Measurements from ENCODE around the gene FAF1.
A peak's percentile ranks its signal among the peaks of the same experiment; 100 is the strongest.
"Not testable (repeated sequence)": the region's sequence is repeated elsewhere in the genome, so short reads cannot be mapped to it uniquely, and the experiment has no call there.

The FAF1 gene

DNA sequence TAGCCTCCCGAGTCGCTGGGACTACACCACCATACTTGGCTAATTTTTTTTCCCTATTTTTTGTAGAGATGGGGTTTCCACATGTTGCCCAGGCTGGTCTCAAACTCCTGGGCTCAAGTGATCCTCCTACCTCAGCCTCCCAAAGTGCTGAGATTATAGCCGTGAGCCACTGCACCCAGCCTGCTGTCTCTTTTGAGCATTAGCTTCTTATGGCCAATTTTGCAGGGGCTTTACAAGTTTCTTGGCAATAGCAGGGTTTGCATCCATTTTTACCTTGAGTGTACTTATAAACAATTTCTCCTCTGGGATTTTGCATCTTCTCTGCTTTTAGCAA lies 432.1 kb downstream of the FAF1 start:
- not testable (repeated sequence) for DNase-seq

DNA sequence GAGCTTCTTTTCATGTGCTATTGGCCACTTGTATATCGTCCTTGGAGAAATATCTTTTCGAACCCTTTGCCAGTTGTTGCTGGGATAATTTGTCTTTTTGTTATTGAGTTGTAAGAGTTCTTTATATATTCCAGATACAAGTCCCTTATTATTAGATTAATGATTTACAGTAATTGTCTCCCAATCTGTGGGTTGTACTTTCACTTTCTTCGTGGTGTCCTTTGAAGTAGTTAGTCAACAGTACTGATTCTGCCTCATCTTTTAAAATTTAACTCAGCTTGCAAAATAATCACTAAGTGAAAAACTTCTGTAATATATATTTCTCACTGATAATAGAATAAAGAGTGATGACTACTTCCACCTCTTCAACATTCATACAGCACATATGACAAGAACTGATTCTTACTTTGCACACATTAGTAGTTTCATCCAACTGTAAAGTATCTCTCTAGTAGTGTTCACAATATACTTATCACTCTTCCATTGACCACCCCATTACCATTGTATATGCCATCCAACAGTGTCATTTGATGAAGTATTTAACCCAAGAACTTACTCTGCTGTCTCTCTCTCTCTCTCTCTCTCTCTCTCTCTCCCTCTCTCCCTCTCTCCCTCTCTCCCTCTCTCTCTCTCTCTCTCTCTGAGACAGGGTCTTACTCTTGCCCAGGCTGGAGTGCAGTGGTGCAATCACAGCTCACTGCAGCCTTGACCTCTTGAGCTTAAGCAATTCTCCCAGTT lies 432.6 kb downstream of the FAF1 start:
- DNase-seq, result no peak

DNA sequence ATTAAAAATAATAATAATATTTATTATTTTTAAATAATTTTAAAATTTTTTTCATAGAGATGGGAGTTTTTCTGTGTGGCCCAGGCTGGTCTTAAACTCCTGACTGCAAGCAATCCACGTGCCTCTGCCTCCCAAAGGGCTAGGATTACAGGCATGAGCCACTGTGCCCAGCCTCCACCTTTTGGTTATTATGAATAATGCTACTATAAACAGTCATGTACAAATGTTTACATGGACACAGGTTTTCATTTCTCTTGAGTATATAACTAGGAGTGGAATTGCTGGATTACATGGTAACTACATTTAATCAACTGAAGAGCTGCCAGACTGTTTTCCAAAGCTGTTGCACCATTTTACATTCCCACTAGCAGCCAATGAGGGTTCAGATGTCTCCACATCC lies 433.6 kb downstream of the FAF1 start:
- no peak for DNase-seq

DNA sequence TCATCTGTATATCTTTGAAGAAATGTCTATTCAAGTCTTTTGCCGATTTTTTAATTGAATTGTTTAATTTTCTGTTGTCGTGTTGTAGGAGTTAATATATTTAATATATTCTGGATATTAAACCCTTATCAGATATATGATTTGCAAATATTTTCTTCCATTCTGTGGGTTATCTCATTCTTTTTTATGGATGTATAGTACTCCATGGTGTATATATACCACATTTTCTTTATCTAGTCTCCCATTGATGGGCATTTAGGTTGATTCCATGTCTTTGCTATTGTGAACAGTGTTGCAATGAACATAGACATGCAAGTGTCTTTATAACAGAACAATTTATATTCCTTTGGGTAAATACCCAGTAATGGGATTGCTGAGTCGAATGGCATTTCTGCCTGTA lies 436.5 kb downstream of the FAF1 start:
- DNase-seq, result no peak

DNA sequence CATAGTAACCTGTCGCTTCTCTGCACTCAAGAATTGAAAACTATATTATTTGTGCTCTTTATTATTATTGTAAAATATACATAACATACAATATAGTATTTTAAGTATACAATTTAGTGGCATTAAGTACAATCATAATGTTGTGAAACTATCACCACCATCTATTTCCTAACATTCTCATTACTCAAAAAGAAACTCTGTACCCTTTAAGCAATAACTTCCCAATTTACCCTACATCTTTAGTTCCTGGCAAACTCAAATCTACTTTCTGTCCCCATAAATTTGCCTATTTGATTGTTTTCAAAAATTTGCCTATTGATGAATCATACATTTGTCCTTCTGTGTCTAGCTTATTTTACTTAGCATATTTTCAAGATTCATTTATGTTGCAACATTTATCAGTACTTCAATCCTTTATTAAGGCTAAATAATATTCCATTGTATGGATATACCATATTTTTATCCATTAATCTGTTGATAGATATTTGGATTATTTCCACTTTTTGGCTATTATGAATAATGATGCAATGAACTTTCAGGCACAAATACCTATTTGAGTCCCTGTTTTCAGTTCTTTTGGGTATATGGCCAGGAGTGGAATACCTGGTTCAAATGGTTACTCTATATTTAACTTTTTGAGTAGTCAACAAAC lies 437.2 kb downstream of the FAF1 start:
- DNase-seq, result no peak

DNA sequence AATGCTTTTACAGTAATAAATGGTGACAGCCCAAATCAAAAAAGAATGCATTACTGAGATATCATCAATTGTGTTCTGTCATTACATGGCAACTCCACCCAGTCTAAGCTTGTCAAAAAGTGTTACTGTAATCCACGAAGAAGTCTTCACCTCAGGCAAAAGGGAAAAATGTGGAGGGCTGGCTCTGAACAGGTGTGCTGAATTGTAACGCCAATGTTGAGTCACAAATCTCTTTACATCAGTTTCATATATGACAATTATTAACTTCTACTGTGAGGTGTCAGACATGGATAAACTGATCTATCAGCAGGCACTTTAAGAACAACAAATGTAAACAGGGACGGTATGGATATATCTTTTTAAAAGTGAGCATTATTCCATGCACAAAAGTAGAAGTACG lies 438.4 kb downstream of the FAF1 start:
- no peak for DNase-seq

DNA sequence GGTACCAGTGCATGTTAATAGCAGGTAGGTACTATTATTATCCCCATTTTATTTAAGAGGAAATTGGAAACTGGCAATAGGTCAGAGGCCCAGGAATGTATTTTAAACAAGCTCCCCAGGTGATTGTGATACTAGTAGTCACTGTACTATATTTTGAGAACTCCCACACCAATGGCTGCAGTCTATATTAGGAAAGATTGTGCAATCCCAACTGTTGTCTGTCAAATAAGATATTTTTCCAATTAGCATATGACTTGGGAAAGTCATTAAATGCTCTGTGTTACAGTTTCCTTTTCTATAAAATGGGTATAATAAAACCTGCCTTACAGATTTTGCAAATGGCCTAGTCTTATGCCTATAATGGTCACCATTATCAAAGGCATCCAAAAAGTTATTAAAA lies 442.6 kb downstream of the FAF1 start:
- DNase-seq, result no peak

DNA sequence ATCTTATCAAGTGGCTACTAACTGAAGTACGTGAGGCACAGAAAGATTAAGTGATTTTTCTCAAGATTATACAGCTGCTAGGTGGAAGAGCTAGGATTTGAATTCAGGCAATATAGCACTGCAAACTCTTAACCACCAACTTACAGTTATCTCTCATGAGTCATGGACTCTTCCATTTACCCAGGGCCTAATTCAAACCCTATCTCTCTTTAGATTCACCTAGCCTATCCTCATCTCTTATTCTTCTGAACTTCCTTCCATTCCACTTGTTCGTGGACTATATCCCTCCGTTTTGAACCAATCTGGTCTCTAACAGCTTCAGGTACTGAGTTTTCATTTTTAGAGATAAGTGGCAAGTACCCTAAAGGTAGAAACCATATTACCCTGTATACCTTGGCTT lies 444.0 kb downstream of the FAF1 start:
- DNase-seq, result no peak

DNA sequence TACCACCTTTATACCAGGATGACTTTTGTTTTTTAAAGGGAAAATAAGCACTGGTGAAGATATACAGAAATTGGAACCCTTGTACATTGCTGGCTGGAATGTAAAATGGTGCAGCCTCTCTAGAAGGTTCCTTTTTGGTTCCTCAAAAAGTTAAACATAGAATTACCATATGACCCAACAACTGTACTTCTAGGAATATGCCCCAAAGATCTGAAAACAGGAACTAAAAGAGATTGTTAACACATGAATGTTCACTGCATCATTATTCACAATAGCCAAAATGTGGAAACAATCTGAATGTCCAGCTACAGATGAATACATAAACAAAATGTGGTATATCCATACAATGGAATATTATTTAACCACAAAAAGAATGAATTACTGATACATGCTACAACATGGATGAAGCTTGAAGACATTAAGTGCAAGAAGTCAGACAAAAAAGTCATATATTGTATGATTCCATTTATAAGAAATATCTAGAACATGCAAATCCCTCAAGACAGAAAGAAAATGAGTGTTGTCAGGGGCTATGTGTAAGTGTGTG lies 452.0 kb downstream of the FAF1 start:
- DNase-seq, result no peak

DNA sequence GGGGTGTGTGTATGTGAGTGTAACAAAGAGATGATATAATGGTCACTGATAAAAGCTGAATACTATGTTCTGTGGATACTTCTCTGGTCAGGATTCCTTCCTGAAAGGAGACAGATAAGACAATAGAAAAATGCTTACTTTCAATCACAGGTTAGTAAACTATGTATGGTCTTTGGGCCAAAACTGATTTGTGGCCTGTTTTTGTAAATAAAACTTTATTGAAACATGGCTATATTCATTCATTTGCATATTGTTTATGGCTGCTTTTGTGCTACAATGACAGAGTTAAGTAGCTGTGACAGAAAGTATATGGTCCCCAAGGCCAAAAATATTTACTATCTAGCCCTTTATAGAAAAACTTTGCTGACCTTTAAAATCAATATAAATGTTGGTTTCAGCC lies 454.6 kb downstream of the FAF1 start:
- no peak for DNase-seq

DNA sequence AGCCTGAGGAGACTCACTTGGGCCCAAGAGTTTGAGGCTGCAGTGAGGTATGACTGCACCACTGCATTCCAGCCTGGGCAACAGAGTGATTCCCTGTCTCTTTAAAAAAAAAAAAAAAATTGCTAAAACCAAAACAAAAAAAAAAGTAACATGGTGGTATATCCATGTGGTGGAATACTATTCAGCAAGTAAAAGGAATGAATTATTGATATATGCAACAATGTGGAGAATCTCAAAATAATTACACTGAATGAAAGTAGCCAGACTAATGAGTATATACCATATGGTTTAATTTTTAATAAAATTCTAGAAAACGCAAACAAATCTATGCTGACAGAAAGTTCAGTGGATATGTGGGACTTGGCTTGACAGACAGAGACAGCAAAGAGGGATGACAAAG lies 456.6 kb downstream of the FAF1 start:
- no peak for DNase-seq

DNA sequence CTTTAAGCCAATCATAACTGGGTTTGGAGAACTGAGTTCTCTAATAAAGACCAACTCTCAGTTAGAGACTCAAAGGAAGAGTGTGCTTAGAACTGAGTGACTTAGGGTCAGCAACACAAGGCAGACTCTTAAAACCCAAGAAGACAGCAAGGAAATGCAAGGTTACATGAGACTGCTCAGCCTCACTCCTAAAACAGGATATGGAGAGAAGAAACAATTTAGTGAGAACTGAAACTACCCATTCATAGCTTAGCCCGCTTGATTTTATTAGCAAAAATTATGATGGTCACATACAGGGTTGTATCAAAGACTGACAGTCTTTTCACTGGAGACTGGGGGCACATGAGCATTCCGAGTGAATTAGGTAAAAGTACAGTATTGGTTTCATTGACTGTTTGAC lies 457.9 kb downstream of the FAF1 start:
- no peak for DNase-seq

DNA sequence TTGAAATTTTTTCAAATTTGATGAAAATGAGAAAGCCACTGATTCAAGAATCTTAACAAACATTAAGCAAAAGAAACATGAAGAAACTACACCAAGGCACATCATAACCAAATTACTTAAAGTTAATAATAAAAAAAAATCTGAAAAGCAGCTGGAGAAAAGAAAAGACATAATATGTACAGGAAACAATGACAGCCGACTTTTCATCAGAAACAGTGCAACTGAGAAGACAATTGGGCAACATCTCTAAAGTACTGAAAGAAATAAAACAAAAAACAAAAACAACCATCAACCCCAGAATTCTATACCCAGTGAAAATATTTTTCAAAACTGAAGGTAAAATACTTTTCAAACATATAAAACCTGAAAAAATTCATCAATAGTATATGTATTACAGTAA lies 463.1 kb downstream of the FAF1 start:
- no peak for DNase-seq

DNA sequence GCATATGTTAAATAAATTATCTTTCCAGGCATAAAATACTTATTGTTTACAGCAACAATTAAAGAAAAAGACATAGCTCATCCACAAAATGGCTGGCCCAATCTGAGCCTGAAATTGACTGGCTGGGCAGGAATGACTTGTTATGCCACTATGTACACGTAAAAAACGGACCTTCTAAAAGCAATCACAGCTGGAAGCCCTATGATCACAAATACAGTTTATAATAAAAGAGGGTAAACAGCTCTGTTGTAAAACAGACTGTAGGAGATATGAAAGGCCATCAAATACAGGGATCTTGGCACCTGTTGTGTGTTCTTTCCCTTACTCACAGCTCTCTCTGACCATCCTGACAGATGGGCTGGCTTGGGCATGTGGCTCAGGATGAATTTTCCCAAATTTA lies 466.4 kb downstream of the FAF1 start:
- DNase-seq, result no peak

DNA sequence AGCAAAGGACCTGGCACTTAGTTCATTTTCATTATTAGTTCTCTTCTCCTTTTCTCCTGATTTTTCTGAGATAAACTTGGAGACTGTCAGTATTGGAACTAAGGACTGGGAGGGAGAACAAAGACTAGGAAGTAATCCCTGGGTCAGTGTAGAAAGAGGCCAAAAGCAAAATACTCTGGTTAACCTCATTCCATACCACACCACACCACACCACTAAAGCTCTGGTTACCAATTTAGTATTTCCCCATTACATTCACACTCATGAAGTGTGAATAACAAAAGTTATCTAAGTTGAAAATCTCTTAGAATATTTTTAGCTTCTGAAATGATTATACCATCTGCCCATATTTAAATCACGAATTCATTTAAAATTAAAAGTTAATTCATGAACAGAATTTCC lies 467.9 kb downstream of the FAF1 start:
- no peak for DNase-seq

DNA sequence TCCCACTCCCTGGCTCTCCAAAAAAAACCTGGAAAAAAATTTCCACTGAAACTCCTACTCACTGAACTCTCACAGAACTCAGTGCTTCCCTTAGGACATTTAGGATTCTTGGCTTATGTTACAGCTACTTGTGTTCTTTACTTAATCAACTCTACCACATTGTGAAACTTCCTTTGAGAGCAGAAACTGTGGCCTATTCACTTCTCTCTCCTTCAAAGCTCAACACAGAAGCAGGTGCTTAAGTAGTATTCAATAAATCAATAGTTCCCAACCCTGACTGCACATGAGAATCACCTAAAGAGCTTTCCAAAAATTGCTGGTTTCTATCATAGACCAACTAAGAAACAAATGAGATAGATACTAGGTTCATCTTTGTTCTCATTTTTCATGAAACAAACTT lies 468.9 kb downstream of the FAF1 start:
- no peak for DNase-seq

DNA sequence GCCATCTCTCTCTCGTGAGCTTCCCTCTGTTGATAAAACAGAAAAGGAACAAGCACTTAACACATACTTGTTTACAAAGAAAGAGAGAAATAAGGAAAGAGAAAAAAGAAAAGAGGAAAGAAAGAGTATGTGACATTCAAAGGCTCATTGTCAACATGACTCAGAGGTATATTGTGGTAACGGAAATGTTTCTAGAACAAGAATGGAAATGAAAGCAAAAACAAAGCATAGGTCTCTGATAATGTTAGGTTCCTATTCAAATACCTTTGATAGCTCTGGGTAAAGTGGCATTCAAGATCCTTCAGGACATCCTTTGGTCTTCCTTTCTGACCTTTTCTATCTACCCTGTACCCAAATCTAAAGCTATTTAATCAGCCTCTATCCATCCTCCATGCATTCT lies 469.4 kb downstream of the FAF1 start:
- DNase-seq, result peak in 1 of 5 donors; percentile 16

DNA sequence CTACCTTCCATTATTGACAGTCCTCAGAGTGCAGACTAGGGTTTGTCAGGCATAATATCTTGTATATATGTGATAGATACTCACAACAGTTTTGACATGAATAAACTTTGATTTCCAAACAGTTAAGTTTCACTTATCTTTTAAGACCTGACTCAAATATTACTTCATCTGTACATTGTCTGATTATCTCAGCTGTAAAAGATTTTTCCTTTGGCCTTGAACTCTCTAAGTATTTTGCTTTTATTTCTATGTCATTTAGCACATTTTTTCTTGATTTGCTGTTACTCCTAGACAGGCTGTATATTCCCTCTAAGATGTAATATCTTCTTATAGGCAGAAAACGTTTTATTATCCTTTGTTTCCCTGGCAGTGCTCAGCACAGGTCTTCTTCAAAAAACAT lies 471.2 kb downstream of the FAF1 start:
- DNase-seq, result no peak

DNA sequence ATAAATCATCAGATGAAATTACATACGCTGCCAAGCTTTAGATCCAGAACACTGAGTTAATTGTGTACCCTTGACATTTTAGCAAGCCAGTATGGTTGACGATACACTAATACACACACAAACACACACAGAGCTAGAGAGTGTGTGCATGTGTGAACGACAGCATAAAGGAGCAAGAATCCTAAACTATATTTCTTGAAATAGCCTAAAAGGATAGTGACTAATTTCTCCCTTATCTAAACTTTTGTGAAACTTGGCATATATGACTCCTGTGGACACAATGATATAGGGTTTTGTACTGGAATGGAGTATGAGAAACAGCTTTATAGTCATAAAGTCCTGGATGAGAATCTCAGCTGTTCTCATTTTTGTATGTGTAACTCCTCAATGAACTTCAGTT lies 471.7 kb downstream of the FAF1 start:
- no peak for DNase-seq

DNA sequence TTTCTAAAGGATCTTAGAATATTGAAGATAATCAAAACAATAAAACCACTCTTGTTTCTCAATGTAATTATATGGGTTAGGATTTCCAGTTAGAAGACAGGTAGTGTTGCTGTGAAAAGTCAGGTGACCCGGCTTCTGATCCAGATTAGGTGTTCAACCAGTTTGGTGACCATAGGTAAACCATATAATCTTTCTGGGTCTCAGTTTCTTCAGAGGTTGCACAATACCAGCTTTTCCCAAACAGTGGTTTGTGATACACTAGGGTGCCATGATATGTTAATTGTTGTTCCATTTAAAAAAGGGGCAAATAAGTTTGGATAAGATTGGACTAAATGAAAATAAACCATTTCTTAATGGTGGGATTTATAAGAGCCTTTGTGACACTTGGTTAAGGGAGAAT lies 472.3 kb downstream of the FAF1 start:
- no peak for DNase-seq

DNA sequence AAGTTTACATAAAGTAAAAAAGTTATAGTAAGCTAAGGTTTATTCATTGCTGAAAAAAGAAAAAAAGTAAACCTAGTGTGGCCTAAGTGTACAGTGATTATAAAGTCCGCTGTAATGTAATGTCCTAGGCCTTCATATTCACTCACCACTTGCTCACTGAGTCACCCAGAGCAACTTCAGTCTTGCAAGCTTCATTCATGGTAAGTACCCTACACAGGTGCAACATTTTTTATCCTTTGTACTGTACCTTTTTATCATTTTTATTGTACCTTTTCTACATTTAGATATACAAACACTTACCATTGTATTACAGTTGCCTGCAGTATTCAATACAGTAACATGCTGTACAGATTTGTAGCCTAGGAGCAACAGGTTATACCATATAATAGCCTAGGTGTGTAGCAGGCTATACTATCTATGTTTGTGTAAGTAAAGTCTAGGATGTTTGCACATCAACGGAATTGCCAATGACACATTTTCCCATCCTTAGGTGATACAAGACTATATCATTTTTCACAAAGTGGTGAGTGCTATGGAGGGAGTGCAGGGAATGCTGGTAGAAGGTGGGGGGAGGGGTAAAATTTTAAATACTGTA lies 478.8 kb downstream of the FAF1 start:
- DNase-seq, result no peak

DNA sequence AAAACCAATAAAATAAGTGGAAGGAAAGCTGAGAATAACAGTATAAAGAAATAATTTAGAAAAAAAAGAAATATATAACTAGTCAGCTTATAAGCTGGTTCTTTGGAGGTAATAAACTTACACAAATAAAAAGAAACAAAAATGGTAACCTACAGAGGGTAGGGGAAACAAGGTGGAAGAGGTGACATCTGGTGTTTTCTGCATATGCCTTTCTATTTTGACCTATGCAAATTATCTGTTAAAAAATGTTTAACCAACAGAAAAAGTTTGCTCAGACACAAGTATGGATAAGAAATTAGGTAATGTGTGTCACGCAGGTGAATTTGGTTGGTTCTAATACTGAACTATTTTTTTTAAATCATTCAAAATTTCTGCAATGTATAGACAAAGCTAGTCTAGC lies 483.3 kb downstream of the FAF1 start:
- no peak for DNase-seq

DNA sequence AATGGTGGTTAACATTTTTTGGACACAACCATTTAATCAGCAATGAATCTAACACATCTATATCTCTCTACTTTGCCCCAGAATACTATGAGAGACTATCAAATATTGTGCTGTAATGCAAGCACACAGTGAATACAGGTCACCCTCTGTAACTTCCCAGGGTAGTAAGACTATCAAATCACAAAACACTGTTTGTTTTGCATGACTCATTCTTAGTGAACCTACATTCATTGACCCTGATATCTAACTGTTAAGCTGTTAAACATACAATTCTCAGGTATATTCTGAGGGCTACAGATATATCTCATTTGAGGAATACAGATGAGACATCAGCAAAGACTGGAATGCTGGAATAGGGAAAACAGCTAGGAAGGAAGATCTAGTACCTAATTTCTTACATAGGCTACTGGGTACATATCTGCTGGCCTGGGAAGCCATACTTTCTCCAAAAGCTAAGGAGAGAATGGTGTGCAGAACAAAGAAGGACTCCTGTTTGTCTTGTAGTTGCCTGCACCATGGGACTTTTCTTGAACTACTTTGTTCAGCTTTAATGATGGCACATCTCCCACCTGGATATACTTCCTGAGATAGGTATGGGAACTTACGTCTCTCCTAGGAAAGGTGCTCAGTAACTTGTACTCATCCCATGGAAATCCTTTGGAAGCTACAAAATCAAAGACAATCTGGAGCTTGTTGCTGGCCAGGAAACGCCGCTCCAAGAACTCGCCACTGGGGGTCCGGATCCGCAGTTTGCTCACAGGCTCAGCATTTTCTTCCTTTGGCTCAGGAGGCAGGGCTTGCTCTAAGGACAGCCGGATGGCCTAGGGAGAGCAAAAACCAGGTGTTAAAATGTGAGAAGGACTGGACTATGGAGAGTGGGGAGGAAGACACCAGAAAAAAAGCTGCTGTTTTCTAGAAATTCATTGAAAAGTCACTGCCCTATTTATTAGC lies 484.9 kb downstream of the FAF1 start:
- no peak for DNase-seq
